ENCODE results near the gene C19orf73.

The C19orf73 gene

DNA sequence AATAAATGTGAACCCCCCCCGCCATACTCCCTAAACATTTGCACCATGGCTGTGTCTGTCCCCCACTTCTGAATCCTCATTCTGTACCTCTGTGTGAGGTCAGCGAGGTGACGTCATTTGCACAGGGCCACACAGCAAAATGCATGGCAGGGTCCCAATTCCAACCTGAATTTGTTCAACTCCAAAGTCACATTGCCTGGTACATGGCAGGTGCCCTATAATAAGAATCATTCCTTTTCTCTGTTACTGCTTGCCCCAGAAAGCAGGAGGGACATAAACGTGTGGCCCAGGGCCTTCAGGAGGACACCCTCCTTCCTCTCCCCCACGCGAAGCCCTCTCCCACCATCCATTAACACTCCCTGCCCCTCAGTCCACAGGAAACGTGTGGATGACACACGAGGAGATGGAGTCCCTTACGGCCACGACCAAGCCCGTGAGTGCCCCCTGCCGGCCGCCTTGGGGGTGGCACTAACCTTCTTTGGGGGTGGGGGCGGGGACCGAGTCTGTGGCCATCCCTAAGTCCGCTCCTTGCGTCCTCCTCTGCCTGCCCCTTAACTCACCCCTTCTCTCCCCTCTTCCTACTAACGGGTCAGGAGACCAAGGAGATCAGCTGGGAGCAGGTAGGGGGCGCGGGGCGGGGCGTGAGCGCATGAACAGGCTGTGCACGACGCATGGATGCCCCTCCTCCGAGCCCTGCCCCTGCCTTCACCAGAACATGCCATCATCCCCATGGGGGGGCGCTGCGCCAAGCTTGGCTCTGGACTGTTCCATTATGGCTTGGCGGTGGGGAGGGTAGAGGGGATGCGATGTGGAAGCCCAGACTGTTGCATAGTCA lies 26.8 kb upstream of the C19orf73 start:
- H3K9me3 ChIP-seq (ENCODE audit: control insufficient read depth, low read length), result no peaks in the 10 kb centered on the region
- no peak overlapping the region for H3K4me3 ChIP-seq (ENCODE audit: low read length)
- H3K4me1 ChIP-seq (ENCODE audit: control insufficient read depth, insufficient read depth, low read length), result peaks cover 28% of the 10 kb centered on the region
- H3K27me3 ChIP-seq (ENCODE audit: control insufficient read depth, insufficient read depth, low read length), result no peaks in the 10 kb centered on the region
- no peaks in the 10 kb centered on the region for H3K36me3 ChIP-seq (ENCODE audit: control insufficient read depth, insufficient read depth, low read length)
- no peak overlapping the region for H3K9ac ChIP-seq (ENCODE audit: low read length)

DNA sequence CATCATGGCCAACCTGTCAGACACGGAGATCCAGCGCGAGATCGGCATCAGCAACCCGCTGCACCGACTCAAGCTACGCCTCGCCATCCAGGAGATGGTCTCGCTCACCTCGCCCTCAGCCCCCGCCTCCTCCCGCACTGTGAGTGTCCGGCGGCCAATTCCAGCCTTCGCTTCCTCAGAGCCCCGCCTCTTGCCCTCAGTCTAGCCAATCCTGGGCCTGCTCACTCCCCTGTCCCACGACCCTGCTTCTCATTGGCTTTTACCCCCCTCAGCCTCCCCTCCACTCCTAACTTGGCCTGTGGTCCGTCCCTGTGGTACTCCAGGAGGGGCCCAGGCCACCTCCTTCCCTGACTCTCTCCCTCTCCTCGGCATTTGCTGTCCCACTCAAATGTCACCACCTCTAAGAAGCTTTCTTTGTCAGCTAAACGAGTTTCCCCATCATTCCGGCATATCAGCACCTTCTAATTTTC lies 24.0 kb upstream of the C19orf73 start:
- Histone ChIP-seq H3K4me3 (ENCODE audit: low read length) (peak overlapping the region; percentile 60), H3K36me3 (ENCODE audit: control insufficient read depth, insufficient read depth, low read length) (no peaks in the 10 kb centered on the region), H3K27me3 (ENCODE audit: control insufficient read depth, insufficient read depth, low read length) (no peaks in the 10 kb centered on the region), H3K9me3 (ENCODE audit: control insufficient read depth, low read length) (no peaks in the 10 kb centered on the region), H3K9ac (ENCODE audit: low read length) (peak overlapping the region; percentile 43), H3K4me1 (ENCODE audit: control insufficient read depth, insufficient read depth, low read length) (peaks cover 10% of the 10 kb centered on the region)

DNA sequence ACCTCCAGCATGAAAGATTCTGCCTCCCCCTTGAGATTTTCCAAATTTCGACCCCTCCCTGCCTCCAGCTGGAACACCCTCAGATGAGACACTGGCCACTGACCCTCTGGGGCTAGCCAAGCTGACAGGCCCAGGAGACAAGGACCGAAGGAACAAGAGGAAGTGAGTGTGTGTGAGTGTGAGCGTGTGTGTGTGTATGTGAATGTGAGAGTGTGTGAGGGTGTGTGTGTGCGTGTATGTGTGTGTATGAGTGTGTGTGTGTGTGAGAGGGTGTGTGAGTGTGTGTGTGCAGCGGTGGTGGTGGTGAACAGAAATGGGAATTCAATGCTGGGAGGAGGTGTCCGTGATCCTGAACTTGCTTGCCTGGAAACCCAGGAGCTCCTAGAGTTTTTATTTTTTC lies 22.4 kb upstream of the C19orf73 start:
- Histone ChIP-seq H3K36me3 (ENCODE audit: control insufficient read depth, insufficient read depth, low read length) (no peaks in the 10 kb centered on the region), H3K4me1 (ENCODE audit: control insufficient read depth, insufficient read depth, low read length) (peaks cover 10% of the 10 kb centered on the region), H3K27me3 (ENCODE audit: control insufficient read depth, insufficient read depth, low read length) (no peaks in the 10 kb centered on the region), H3K4me3 (ENCODE audit: low read length) (no peak overlapping the region), H3K9ac (ENCODE audit: low read length) (no peak overlapping the region), H3K9me3 (ENCODE audit: control insufficient read depth, low read length) (no peaks in the 10 kb centered on the region)

DNA sequence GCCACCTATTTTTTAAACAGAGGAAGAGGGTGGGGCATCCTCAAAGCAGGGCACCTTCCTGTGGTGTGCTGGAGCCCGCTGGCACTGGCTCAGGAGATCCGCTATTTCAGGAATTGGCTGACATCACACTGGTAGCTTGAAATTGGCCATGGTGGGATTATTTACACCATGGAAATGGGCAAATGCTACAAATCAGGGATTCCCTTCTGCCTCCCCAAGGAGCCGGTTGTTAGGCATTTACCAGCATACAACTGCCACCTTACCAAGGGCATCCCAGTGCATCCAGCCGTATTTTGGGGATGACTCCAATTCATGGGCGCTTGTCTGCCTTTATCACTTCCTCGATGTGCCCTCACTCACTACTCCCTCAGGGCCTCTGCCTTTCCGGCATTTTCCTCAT lies 22.0 kb upstream of the C19orf73 start:
- Histone ChIP-seq H3K27me3 (ENCODE audit: control insufficient read depth, insufficient read depth, low read length) (no peaks in the 10 kb centered on the region), H3K9me3 (ENCODE audit: control insufficient read depth, low read length) (no peaks in the 10 kb centered on the region)

DNA sequence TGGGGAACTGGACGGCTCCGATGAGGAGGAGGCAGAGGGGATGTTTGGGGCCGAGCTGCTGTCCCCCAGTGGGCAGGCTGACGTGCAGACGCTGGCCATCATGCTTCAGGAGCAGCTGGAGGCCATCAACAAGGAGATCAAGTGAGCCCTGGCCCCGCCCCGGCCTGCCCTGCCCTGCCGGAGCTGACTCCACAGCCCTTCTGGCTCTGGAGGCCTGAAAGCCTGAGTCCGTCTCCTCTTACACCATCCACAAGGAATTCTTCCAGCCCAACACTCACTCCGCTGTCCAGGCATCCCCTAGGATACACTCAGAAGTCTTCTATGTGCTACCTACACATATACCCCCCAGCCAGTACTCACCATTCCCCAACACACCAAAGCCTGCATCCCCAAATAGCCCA lies 17.8 kb upstream of the C19orf73 start:
- no peak overlapping the region for H3K9ac ChIP-seq (ENCODE audit: low read length)
- no peaks in the 10 kb centered on the region for H3K36me3 ChIP-seq (ENCODE audit: control insufficient read depth, insufficient read depth, low read length)
- no peaks in the 10 kb centered on the region for H3K9me3 ChIP-seq (ENCODE audit: control insufficient read depth, low read length)
- no peaks in the 10 kb centered on the region for H3K27me3 ChIP-seq (ENCODE audit: control insufficient read depth, insufficient read depth, low read length)
- H3K4me1 ChIP-seq (ENCODE audit: control insufficient read depth, insufficient read depth, low read length), result peaks cover 26% of the 10 kb centered on the region
- no peak overlapping the region for H3K4me3 ChIP-seq (ENCODE audit: low read length)

More for the DNA sequence above, 22.0 kb upstream of the C19orf73 start:
- H3K4me3 ChIP-seq (ENCODE audit: low read length), result no peak overlapping the region
- no peaks in the 10 kb centered on the region for H3K36me3 ChIP-seq (ENCODE audit: control insufficient read depth, insufficient read depth, low read length)
- H3K4me1 ChIP-seq (ENCODE audit: control insufficient read depth, insufficient read depth, low read length), result peaks cover 12% of the 10 kb centered on the region
- H3K9ac ChIP-seq (ENCODE audit: low read length), result no peak overlapping the region

DNA sequence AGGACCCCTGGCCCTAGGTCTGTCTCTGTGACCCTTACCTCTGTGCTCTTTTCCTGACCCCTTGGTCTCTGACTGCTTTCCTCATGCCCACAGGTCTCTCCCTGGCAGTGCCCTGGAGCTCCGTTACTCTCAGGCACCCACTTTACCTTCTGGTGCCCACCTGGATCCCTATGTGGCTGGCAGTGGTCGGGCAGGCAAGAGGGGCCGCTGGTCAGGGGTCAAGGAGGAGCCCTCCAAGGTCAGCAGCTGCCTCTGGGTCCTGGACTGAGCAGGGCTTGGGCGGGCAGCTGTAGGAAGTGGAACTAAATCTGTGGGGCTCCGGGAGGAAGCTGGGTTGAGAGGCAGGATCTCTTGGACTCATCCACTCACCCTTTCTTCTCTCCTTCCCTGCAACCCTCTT lies 16.7 kb upstream of the C19orf73 start:
- Histone ChIP-seq H3K36me3 (ENCODE audit: control insufficient read depth, insufficient read depth, low read length) (no peaks in the 10 kb centered on the region), H3K4me3 (ENCODE audit: low read length) (no peak overlapping the region), H3K9me3 (ENCODE audit: control insufficient read depth, low read length) (no peaks in the 10 kb centered on the region), H3K4me1 (ENCODE audit: control insufficient read depth, insufficient read depth, low read length) (peaks cover 26% of the 10 kb centered on the region), H3K9ac (ENCODE audit: low read length) (no peak overlapping the region), H3K27me3 (ENCODE audit: control insufficient read depth, insufficient read depth, low read length) (no peaks in the 10 kb centered on the region)

DNA sequence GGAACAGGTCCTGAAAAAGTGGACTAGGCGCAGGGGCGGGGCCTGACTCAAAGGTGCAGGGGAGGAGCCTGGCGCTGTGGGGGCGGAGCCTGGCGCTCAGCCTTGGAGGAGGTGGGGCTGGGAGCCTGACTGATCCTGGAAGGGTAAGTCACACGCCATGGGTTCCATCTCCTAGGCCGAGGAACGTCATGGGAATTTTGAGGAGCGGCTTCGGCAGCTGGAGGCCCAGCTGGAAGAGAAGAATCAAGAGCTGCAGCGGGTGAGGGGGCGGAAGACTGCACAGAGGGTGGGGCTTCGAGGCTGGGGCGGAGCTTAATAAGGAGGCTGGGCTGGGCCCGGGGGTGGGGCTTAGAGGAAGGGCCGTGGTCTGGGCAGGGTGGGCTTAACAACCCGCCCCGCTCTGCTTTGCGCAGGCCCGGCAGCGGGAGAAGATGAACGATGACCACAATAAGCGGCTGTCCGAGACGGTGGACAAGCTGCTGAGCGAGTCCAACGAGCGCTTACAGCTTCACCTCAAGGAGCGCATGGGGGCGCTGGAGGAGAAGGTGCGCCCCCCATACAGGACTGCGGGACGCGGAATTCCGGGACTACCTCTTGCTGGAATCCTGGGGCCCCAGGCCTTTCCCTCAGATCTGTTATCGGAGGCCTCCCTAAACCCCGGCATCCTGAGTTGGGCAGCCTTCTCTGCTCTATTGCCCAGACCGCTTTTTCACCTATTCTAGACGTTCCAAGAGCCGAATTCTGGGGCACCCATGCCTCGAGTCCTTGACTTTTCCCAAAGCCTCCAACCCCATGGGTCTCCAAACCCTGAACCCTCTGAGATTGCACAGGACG lies 14.9 kb upstream of the C19orf73 start:
- no peaks in the 10 kb centered on the region for H3K36me3 ChIP-seq (ENCODE audit: control insufficient read depth, insufficient read depth, low read length)
- H3K27me3 ChIP-seq (ENCODE audit: control insufficient read depth, insufficient read depth, low read length), result no peaks in the 10 kb centered on the region
- no peaks in the 10 kb centered on the region for H3K9me3 ChIP-seq (ENCODE audit: control insufficient read depth, low read length)
- peak overlapping the region; percentile 36 for H3K4me3 ChIP-seq (ENCODE audit: low read length)
- H3K4me1 ChIP-seq (ENCODE audit: control insufficient read depth, insufficient read depth, low read length), result peaks cover 28% of the 10 kb centered on the region
- peak overlapping the region; percentile 22 for H3K9ac ChIP-seq (ENCODE audit: low read length)

DNA sequence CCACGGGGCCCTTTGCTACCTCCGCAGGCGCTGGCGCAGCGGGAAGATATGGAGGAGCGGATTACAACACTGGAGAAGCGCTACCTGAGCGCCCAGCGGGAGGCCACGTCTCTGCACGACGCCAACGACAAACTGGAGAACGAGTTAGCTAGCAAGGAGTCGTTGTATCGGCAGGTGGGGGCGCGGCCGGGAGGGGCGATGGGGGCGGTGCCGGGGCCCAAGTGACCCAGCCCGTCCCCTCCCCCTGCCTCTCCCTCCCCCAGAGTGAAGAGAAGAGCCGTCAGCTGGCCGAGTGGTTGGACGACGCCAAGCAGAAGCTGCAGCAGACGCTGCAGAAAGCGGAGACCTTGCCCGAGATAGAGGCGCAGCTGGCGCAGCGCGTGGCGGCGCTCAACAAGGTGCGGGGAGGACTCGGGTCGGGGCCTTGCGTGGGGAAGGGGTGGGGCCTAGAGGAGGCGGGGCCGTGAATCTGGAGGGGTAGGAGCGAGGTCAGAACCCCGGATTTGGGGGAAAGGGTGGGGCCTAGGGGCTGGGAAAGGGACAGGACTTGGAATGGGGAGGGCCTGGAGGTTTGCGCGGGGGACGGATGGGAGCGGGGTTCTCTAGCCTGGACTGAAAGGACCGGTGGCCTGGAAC lies 14.1 kb upstream of the C19orf73 start:
- Histone ChIP-seq H3K36me3 (ENCODE audit: control insufficient read depth, insufficient read depth, low read length) (no peaks in the 10 kb centered on the region), H3K9me3 (ENCODE audit: control insufficient read depth, low read length) (no peaks in the 10 kb centered on the region), H3K27me3 (ENCODE audit: control insufficient read depth, insufficient read depth, low read length) (no peaks in the 10 kb centered on the region), H3K4me3 (ENCODE audit: low read length) (peak overlapping the region; percentile 36), H3K4me1 (ENCODE audit: control insufficient read depth, insufficient read depth, low read length) (peaks cover 35% of the 10 kb centered on the region), H3K9ac (ENCODE audit: low read length) (peak overlapping the region; percentile 22)

DNA sequence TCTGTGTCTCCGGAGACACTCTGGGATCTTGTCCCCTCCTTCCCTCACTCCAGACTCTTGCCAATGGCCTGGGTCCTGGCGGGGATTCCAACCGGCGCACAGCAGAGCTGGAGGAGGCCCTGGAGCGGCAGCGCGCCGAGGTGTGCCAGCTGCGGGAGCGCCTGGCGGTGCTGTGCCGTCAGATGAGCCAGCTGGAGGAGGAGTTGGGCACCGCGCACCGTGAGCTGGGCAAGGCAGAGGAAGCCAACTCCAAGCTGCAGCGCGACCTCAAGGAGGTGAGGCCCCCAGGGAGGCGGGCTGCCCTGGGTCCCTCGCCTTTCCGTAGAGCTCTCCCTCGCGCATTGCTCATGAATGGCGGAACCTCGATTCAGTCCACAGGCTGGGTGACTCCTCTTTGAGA lies 11.4 kb upstream of the C19orf73 start:
- H3K36me3 ChIP-seq (ENCODE audit: control insufficient read depth, insufficient read depth, low read length), result no peaks in the 10 kb centered on the region
- H3K4me1 ChIP-seq (ENCODE audit: control insufficient read depth, insufficient read depth, low read length), result peaks cover 36% of the 10 kb centered on the region
- H3K9me3 ChIP-seq (ENCODE audit: control insufficient read depth, low read length), result no peaks in the 10 kb centered on the region
- H3K9ac ChIP-seq (ENCODE audit: low read length), result no peak overlapping the region
- H3K27me3 ChIP-seq (ENCODE audit: control insufficient read depth, insufficient read depth, low read length), result no peaks in the 10 kb centered on the region
- H3K4me3 ChIP-seq (ENCODE audit: low read length), result no peak overlapping the region

DNA sequence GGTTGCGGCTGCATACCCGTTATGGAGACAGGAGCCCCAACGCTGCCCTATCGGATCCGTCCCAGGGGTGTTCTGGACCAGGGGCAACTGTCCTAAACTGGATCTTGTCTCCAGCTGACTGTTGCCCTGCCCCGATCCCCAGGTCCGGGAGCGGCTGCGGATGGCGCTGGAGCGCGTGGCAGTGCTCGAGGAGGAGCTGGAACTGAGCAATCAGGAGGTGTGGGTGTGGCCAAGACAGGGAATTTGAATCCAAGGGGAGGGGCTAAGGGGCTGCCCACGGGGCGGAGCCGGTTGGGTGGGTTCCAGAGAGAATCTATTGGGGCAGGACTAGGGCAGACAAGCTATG lies 10.3 kb upstream of the C19orf73 start:
- no peak overlapping the region for H3K9ac ChIP-seq (ENCODE audit: low read length)
- no peak overlapping the region for H3K4me3 ChIP-seq (ENCODE audit: low read length)
- no peaks in the 10 kb centered on the region for H3K36me3 ChIP-seq (ENCODE audit: control insufficient read depth, insufficient read depth, low read length)
- H3K9me3 ChIP-seq (ENCODE audit: control insufficient read depth, low read length), result no peaks in the 10 kb centered on the region
- H3K4me1 ChIP-seq (ENCODE audit: control insufficient read depth, insufficient read depth, low read length), result peaks cover 38% of the 10 kb centered on the region
- no peaks in the 10 kb centered on the region for H3K27me3 ChIP-seq (ENCODE audit: control insufficient read depth, insufficient read depth, low read length)

DNA sequence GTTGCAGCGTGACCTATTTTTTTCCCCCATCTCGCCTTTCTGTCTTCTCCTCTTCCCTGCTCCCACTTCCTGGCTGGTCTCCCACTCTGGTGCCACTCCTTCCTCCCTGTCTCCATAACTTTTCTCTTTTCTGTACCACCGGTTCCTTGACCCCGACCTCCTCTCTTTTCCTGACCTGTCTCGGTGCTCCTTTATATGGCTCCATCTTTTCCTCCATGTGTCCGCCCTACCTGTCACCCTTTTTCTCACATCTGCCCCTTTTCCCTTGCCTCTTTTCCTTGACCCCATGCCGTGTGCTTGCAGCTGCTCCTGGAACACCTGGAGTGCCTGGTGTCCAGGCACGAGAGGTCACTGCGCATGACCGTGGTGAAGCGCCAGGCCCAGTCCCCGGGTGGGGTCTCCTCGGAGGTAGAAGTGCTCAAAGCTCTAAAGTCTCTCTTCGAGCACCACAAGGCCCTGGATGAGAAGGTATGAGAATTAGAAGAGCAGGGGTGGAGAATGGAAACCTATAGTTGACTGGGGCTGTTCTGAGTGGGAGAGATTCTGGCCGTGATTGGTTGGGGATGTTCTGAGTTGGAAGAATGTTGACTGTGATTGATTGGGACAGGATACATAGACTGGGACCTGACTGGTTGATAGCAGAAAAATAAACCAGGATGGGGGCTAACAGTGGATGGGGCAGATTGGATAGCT lies 9.7 kb upstream of the C19orf73 start:
- Histone ChIP-seq H3K36me3 (ENCODE audit: control insufficient read depth, insufficient read depth, low read length) (no peaks in the 10 kb centered on the region), H3K27me3 (ENCODE audit: control insufficient read depth, insufficient read depth, low read length) (no peaks in the 10 kb centered on the region), H3K4me3 (ENCODE audit: low read length) (no peak overlapping the region), H3K9ac (ENCODE audit: low read length) (no peak overlapping the region), H3K4me1 (ENCODE audit: control insufficient read depth, insufficient read depth, low read length) (peaks cover 32% of the 10 kb centered on the region), H3K9me3 (ENCODE audit: control insufficient read depth, low read length) (no peaks in the 10 kb centered on the region)
